ENCODE results near the gene LRRC32. TPM values are rescaled to one million over a fixed set of nuclear protein-coding genes. Genes with fewer than 3 reads are reported as not detected.

The LRRC32 gene
- total RNA-seq, 2 experiments from 2014 or later: 1.8 to 2.4 TPM

- H3K36me3 Mint-ChIP-seq (ENCODE audit: low read depth): no peaks in the 10 kb centered on the region
- no peak overlapping the region for H3K27ac Mint-ChIP-seq
- no peak for ATAC-seq (ENCODE audit: poor library complexity)
- Histone ChIP-seq H3K27me3 (ENCODE audit: control insufficient read depth in 1 of 2, insufficient read depth in 2 of 2, low read length in 2 of 2) (no peaks in the 10 kb centered on the region), H3K27ac (ENCODE audit: low read depth in 1 of 2, low read length in 2 of 2) (no peak overlapping the region), H3K9me3 (ENCODE audit: control insufficient read depth in 1 of 2, insufficient read depth in 1 of 2, low read length in 2 of 2) (peaks cover 2 to 6% of the 10 kb centered on the region in 2 experiments), H3K4me3 (ENCODE audit: low read length) (no peak overlapping the region), H3K36me3 (ENCODE audit: insufficient read depth, low read length) (no peaks in the 10 kb centered on the region), H3K4me1 (ENCODE audit: insufficient read depth, low read length) (peaks cover 20% of the 10 kb centered on the region)
- DNase-seq: no peak
- peaks cover 19% of the 10 kb centered on the region for H3K4me1 Mint-ChIP-seq (ENCODE audit: low read depth)
- no peak for TF ChIP-seq CTCF (IDR thresholded peaks at IDR 0.05)
- peaks cover 7% of the 10 kb centered on the region for H3K27me3 Mint-ChIP-seq
- H3K9me3 Mint-ChIP-seq: no peaks in the 10 kb centered on the region
- ChIA-PET POLR2A (no interaction called here), CTCF (no interaction called here)
- no peak overlapping the region for H3K4me3 Mint-ChIP-seq
- intact Hi-C loops (cut with DNase I, micrococcal nuclease): no loop called here
Measured at GRCh38 chr11:76630600-76631281, 39.8 kb downstream of the LRRC32 start.

- ChIA-PET POLR2A (no interaction called here), CTCF (no interaction called here)
- TF ChIP-seq CTCF (IDR thresholded peaks at IDR 0.05): no peak
- peaks cover 19% of the 10 kb centered on the region for H3K4me1 Mint-ChIP-seq (ENCODE audit: low read depth)
- peaks cover 6% of the 10 kb centered on the region for H3K9me3 Mint-ChIP-seq
- Histone ChIP-seq H3K9me3 (ENCODE audit: control insufficient read depth in 1 of 2, insufficient read depth in 1 of 2, low read length in 2 of 2) (peaks cover 8 to 9% of the 10 kb centered on the region in 2 experiments), H3K27ac (ENCODE audit: low read depth in 1 of 2, low read length in 2 of 2) (peak overlapping the region in 1 of 2 donors; percentile 64), H3K27me3 (ENCODE audit: control insufficient read depth in 1 of 2, insufficient read depth in 2 of 2, low read length in 2 of 2) (no peaks in the 10 kb centered on the region), H3K36me3 (ENCODE audit: insufficient read depth, low read length) (no peaks in the 10 kb centered on the region), H3K4me1 (ENCODE audit: insufficient read depth, low read length) (peaks cover 20% of the 10 kb centered on the region), H3K4me3 (ENCODE audit: low read length) (no peak overlapping the region)
- peak overlapping the region; percentile 26 for H3K27ac Mint-ChIP-seq
- H3K36me3 Mint-ChIP-seq (ENCODE audit: low read depth): no peaks in the 10 kb centered on the region
- DNase-seq: peak in 3 of 14 experiments; percentile 18 to 73 (median 61)
- no peaks in the 10 kb centered on the region for H3K27me3 Mint-ChIP-seq
- ATAC-seq (ENCODE audit: poor library complexity): no peak
- intact Hi-C loops (cut with DNase I, micrococcal nuclease): no loop called here
- H3K4me3 Mint-ChIP-seq: no peak overlapping the region
Measured at GRCh38 chr11:76629853-76630599, 40.5 kb downstream of the LRRC32 start.

DNA sequence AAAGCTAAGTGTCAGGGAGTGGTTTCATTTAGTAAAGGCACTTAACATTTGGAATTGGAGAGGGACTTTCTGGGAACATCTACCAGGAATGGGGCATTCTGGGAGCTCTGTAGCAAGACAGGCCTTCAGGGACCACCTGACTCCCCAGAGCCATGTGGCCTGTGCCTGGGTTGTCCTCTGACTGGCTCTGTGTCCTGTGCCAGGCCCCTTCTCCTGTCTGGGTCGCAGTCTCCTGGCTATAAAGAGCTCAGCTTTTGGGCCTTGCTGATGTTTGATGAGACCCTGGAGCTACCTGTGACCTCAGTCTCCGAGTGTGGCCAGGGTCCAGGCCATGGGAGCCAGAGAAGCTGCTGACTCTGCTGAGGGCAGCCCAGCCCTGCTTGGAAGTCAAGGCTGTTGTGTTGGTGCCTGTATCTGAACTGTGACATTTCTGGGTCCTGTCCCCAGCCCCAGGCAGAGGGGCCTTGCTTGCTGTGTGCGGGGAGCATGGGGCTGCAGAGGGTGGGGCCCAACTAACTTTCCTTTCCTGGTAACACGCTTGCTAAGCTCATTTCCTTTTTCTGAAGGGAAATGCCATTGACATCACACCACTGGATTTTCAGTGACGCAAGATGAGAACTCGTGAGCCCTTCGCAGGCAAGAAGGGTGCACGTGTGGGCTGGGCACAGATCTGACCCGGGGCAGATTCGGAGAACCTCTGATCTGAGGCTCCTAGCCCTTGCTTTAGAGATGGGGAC, 41.3 kb downstream of the LRRC32 start:
- POLR2A ChIA-PET: no interaction called here
- Histone ChIP-seq H3K27me3 (ENCODE audit: control insufficient read depth in 1 of 2, insufficient read depth in 2 of 2, low read length in 2 of 2) (no peaks in the 10 kb centered on the region), H3K27ac (ENCODE audit: low read depth in 1 of 2, low read length in 2 of 2) (peak overlapping the region in 1 of 2 donors; percentile 64), H3K4me3 (ENCODE audit: low read length) (no peak overlapping the region), H3K9me3 (ENCODE audit: control insufficient read depth in 1 of 2, insufficient read depth in 1 of 2, low read length in 2 of 2) (peaks cover 10 to 15% of the 10 kb centered on the region in 2 experiments), H3K4me1 (ENCODE audit: insufficient read depth, low read length) (peaks cover 20% of the 10 kb centered on the region), H3K36me3 (ENCODE audit: insufficient read depth, low read length) (no peaks in the 10 kb centered on the region)
- CTCF ChIA-PET: no interaction called here
- Mint-ChIP-seq H3K4me3 (no peak overlapping the region), H3K36me3 (ENCODE audit: low read depth) (no peaks in the 10 kb centered on the region), H3K27me3 (no peaks in the 10 kb centered on the region), H3K4me1 (ENCODE audit: low read depth) (peaks cover 19% of the 10 kb centered on the region), H3K9me3 (peaks cover 6% of the 10 kb centered on the region), H3K27ac (peak overlapping the region; percentile 26)
- TF ChIP-seq CTCF (IDR thresholded peaks at IDR 0.05): no peak
- intact Hi-C loops (cut with DNase I, micrococcal nuclease): no loop called here
- peak; percentile 58 for ATAC-seq (ENCODE audit: poor library complexity)
- peak in 5 of 14 experiments; percentile 5 to 82 (median 47) for DNase-seq
